AG09309 (cell line): Measurements from ENCODE around the gene CDH5.

Experiments
- DNase-seq: peaks from one replicate; pipeline ENCODE4 v3.0.0-alpha.2; 2010; ENCODE audit warnings: low read depth
- H3K4me3 ChIP-seq: 2 replicates; pipeline ENCODE4 v1.5.1; 2011; ENCODE audit warnings: mild to moderate bottlenecking, low read depth, low read length, moderate library complexity; ENCODE audit not compliant: control insufficient read depth
- CTCF ChIP-seq: IDR thresholded peaks from 2 replicates; pipeline ENCODE4 v1.5.1; 2011; ENCODE audit warnings: mild to moderate bottlenecking, low read depth, low read length, inconsistent platforms; ENCODE audit not compliant: insufficient read depth, control insufficient read depth; ENCODE audit errors: missing control alignments

The CDH5 gene

GRCh38 chr16:66406534-66407221 lies 40.2 kb downstream of the CDH5 start:
- peak; percentile 81 for TF ChIP-seq CTCF
- DNase-seq, result no peak
- peak overlapping the region; percentile 64 for H3K4me3 ChIP-seq

GRCh38 chr16:66408163-66409048 lies 41.9 kb downstream of the CDH5 start:
- no peak for TF ChIP-seq CTCF
- DNase-seq, result no peak
- no peak overlapping the region for H3K4me3 ChIP-seq

- DNase-seq, result no peak
- H3K4me3 ChIP-seq, result no peak overlapping the region
Observed at GRCh38 chr16:66409156-66409555, 42.7 kb downstream of the CDH5 start.

GRCh38 chr16:66412182-66412581 lies 45.7 kb downstream of the CDH5 start:
- no peak for TF ChIP-seq CTCF
- no peak for DNase-seq
- no peak overlapping the region for H3K4me3 ChIP-seq

More at GRCh38 chr16:66409156-66409555, 42.7 kb downstream of the CDH5 start:
- TF ChIP-seq CTCF, result no peak

DNA sequence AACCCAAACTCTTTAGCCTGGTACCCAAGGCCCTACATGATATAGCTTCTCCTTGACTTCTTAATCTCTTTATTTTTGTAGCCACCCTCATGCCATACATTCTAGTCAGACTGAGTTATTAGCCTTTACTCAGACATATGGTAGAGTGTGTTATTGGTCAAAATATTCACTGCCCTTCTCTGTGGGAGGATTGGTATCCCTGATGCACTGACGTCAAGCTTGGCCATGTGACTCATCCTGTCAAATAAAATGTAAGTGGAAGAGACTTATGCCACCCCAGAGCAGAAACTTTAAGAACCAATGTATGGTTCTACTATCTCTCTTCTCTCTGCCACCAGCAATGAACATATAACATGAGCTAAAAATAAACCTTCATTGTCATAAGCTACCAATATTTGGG lies 48.4 kb downstream of the CDH5 start:
- no peak for TF ChIP-seq CTCF
- no peak for DNase-seq
- H3K4me3 ChIP-seq, result no peak overlapping the region

DNA sequence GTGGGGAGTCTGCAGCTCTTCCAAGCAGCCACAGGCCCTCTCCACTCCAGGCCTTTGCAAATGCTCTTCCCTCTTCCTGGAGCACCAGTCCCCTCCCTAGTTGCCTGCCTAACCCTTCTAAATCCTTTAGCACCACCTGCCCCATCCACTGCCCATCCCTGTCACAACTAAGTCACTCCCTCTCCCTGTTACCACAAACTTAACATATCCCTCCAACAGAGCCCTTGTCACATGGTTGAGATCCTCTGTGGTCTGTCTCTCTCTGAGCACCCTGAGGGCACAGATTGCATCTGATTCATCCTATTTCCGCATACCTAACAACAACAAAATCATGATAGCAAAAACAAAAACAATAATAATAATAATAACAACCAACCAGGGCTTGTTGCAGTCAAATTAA lies 49.6 kb downstream of the CDH5 start:
- no peak for TF ChIP-seq CTCF

More for the DNA sequence above, 49.6 kb downstream of the CDH5 start:
- no peak overlapping the region for H3K4me3 ChIP-seq
- no peak for DNase-seq
